Fibroblast of lung (primary cell): Measurements from ENCODE around the gene XIRP2. TPM values are rescaled to one million over a fixed set of nuclear protein-coding genes. Genes with fewer than 3 reads are reported as not detected.

ENCODE experiments used
- DNase-seq, 2 donors: peaks; one replicate each; pipeline versions ENCODE4 v3.0.0 to v3.0.0-alpha.2; 2010; ENCODE audit warnings: low read depth in 2 of 2
- H2AFZ ChIP-seq: 2 replicates; pipeline ENCODE4 v1.5.1; 2012; ENCODE audit warnings: low read length, control low read depth, inconsistent platforms
- H3K27ac ChIP-seq: 2 replicates; pipeline ENCODE4 v1.5.1; 2011; ENCODE audit warnings: low read length, control low read depth; ENCODE audit not compliant: insufficient read depth
- H3K27me3 ChIP-seq: 2 replicates; pipeline ENCODE4 v1.5.1; 2011; ENCODE audit warnings: mild to moderate bottlenecking, low read length; ENCODE audit not compliant: control insufficient read depth, insufficient read depth
- H3K36me3 ChIP-seq: 2 replicates; pipeline ENCODE4 v1.5.1; 2011; ENCODE audit warnings: low read length; ENCODE audit not compliant: control insufficient read depth, insufficient read depth
- H3K4me1 ChIP-seq: 2 replicates; pipeline ENCODE4 v1.5.1; 2011; ENCODE audit warnings: low read length; ENCODE audit not compliant: control insufficient read depth, insufficient read depth; ENCODE audit errors: extremely low read depth
- H3K4me2 ChIP-seq: 2 replicates; pipeline ENCODE4 v1.5.1; 2011; ENCODE audit warnings: low read length, control low read depth; ENCODE audit not compliant: insufficient read depth; ENCODE audit errors: extremely low read depth
- H3K4me3 ChIP-seq, 4 experiments: fragments of 200-600 bp in 1 of 4; sonication (generic) in 1 of 4; replicated peaks in 1 of 4; 2 replicates each; pipeline ENCODE4 v1.5.1; 2011 to 2016; ENCODE audit warnings: low read length in 4 of 4, low read depth in 3 of 4, mild to moderate bottlenecking in 3 of 4, control low read depth in 2 of 4, inconsistent platforms in 1 of 4, mixed read lengths in 1 of 4; ENCODE audit not compliant: insufficient read depth in 1 of 4; ENCODE audit errors: control extremely low read depth in 1 of 4
- H3K79me2 ChIP-seq: 2 replicates; pipeline ENCODE4 v1.5.1; 2012; ENCODE audit warnings: mild to moderate bottlenecking, low read length, inconsistent platforms; ENCODE audit not compliant: control insufficient read depth, insufficient read depth
- H3K9ac ChIP-seq: 2 replicates; pipeline ENCODE4 v1.5.1; 2011; ENCODE audit warnings: mild to moderate bottlenecking, low read length, control low read depth; ENCODE audit not compliant: insufficient read depth
- H3K9me3 ChIP-seq: 2 replicates; pipeline ENCODE4 v1.5.1; 2012; ENCODE audit warnings: low read depth, low read length; ENCODE audit not compliant: control insufficient read depth, insufficient read depth
- H4K20me1 ChIP-seq: 2 replicates; pipeline ENCODE4 v1.5.1; 2011; ENCODE audit warnings: low read length; ENCODE audit not compliant: control insufficient read depth, insufficient read depth; ENCODE audit errors: extremely low read depth
- EZH2 ChIP-seq: IDR thresholded peaks from 2 replicates; pipeline ENCODE4 v1.5.1; 2012; ENCODE audit warnings: low read length, control low read depth, mild to moderate bottlenecking; ENCODE audit errors: missing control alignments
- polyA plus RNA-seq, 2 donors: library from polyadenylated mRNA; depleted of rRNA in 1 of 2; stranded (reverse) in 1 of 2; unstranded in 1 of 2; fragments of >200 nt; gene quantifications; 2 replicates each; pipeline ENCODE4 v1.2.1, GENCODE V29; 2011 to 2012; ENCODE audit warnings: missing spikeins in 1 of 2
- total RNA-seq: library from RNA; depleted of rRNA; stranded (reverse); fragments of >200 nt; gene quantifications from 2 replicates; pipeline ENCODE4 v1.2.1, GENCODE V29; 2014
- TF ChIP-seq, protein P1 (sequence below), 2 donors: IDR thresholded peaks in 1 of 2; conservative IDR thresholded peaks in 1 of 2; 1 replicate in 1 of 2; 2 replicates in 1 of 2; pipeline ENCODE4 v1.5.1; 2011 to 2012; ENCODE audit warnings: low read length in 2 of 2, control low read depth in 1 of 2, inconsistent platforms in 1 of 2, low read depth in 1 of 2, mild to moderate bottlenecking in 1 of 2

XIRP2 gene
- total and polyA plus RNA-seq, 2 donors (not counting 1 experiment from before 2014, with no cell fraction given): 1.1 to 2.0 TPM

DNA sequence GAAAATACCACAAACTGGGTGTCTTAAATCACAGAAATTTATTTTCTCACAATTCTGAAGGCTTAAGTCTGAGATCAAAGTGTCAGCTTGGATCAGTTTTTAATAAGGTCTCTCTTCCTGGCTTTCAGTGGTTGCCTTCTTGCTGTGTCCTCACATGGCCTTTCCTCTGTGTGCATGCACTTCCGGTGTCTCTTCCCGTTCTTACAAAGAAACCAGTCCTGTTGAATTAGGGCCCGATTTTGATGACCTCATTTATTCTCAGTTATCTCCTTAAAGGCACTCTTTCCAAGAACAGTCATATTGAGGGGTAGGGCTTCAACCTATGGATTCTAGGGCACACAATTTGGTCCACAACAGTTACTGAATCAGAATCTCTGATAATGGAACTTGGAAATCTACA lies 5.4 kb upstream of the XIRP2 start:
- Histone ChIP-seq H3K9me3 (no peaks in the 10 kb centered on the region), H3K9ac (no peak overlapping the region), H4K20me1 (no peaks in the 10 kb centered on the region), H3K27me3 (no peaks in the 10 kb centered on the region), H3K79me2 (no peaks in the 10 kb centered on the region), H3K4me3 (no peak overlapping the region), H3K4me2 (no peak overlapping the region), H3K4me1 (no peaks in the 10 kb centered on the region), H3K27ac (no peak overlapping the region), H2AFZ (peak overlapping the region; percentile 29), H3K36me3 (no peaks in the 10 kb centered on the region)
- no peak for DNase-seq
- no peak for TF ChIP-seq EZH2
- TF ChIP-seq, protein P1, sequence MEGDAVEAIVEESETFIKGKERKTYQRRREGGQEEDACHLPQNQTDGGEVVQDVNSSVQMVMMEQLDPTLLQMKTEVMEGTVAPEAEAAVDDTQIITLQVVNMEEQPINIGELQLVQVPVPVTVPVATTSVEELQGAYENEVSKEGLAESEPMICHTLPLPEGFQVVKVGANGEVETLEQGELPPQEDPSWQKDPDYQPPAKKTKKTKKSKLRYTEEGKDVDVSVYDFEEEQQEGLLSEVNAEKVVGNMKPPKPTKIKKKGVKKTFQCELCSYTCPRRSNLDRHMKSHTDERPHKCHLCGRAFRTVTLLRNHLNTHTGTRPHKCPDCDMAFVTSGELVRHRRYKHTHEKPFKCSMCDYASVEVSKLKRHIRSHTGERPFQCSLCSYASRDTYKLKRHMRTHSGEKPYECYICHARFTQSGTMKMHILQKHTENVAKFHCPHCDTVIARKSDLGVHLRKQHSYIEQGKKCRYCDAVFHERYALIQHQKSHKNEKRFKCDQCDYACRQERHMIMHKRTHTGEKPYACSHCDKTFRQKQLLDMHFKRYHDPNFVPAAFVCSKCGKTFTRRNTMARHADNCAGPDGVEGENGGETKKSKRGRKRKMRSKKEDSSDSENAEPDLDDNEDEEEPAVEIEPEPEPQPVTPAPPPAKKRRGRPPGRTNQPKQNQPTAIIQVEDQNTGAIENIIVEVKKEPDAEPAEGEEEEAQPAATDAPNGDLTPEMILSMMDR (conservative IDR thresholded peaks at IDR 0.05 in 1 of 2, IDR thresholded peaks at IDR 0.05 in 1 of 2; ENCODE audit: low read depth in 1 of 2, low read length in 2 of 2): no peak

DNA sequence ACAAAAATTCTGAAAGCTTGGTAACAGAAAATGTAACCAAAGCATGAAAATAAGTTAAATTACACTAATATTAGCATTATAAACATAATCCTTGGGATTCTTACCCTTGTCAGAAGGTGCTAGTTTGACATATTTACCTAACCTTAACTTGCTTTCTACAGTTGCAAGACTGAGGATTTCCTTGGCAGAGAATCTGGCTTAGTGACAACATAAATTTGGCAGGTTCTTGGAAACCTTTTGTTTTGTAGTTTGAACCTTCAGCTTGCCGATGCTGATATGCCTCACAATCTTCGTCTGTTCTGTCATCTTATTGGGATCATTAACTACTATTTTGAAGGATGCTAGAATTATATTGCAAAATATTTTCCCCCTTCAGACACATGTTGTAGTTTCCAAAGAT lies 3.4 kb downstream of the XIRP2 start:
- TF ChIP-seq, protein P1 (conservative IDR thresholded peaks at IDR 0.05 in 1 of 2, IDR thresholded peaks at IDR 0.05 in 1 of 2; ENCODE audit: low read depth in 1 of 2, low read length in 2 of 2): no peak
- no peak for TF ChIP-seq EZH2
- no peaks in the 10 kb centered on the region for H3K27me3 ChIP-seq
- H3K4me3 ChIP-seq: no peak overlapping the region
- H3K9me3 ChIP-seq: no peaks in the 10 kb centered on the region
- H2AFZ ChIP-seq: no peak overlapping the region
- no peak overlapping the region for H3K27ac ChIP-seq
- H3K79me2 ChIP-seq: no peaks in the 10 kb centered on the region
- H3K4me2 ChIP-seq: no peak overlapping the region
- no peaks in the 10 kb centered on the region for H3K4me1 ChIP-seq
- no peaks in the 10 kb centered on the region for H4K20me1 ChIP-seq
- peak in 1 of 2 donors; percentile 4 for DNase-seq
- no peak overlapping the region for H3K9ac ChIP-seq
- no peaks in the 10 kb centered on the region for H3K36me3 ChIP-seq

DNA sequence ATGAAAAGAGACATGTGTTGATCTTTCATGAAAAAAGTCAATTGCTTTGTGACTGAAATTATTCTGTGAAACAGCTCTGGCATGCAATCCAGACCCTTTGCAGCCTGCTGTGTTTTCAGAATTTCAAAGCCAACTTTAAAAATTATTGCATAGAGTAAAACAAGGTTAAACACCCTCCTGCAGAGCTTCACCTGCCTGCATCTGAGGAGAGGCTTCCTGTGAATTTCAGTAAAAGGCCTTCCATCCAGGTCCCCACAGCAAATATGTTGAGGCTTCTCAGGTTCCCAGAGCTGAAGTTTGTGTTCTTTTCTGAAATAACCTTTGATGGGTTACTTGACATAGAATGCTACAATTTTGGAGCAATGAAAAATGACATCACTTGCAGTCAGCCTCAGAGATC lies 4.1 kb downstream of the XIRP2 start:
- H3K9ac ChIP-seq: no peak overlapping the region
- H3K4me1 ChIP-seq: no peaks in the 10 kb centered on the region
- H3K9me3 ChIP-seq: no peaks in the 10 kb centered on the region
- H3K4me3 ChIP-seq: no peak overlapping the region
- no peak overlapping the region for H3K4me2 ChIP-seq
- no peaks in the 10 kb centered on the region for H3K36me3 ChIP-seq
- no peak overlapping the region for H3K27ac ChIP-seq
- no peak for DNase-seq
- H2AFZ ChIP-seq: no peak overlapping the region
- H3K27me3 ChIP-seq: no peaks in the 10 kb centered on the region
- H3K79me2 ChIP-seq: no peaks in the 10 kb centered on the region
- H4K20me1 ChIP-seq: no peaks in the 10 kb centered on the region
- TF ChIP-seq, protein P1 (conservative IDR thresholded peaks at IDR 0.05 in 1 of 2, IDR thresholded peaks at IDR 0.05 in 1 of 2; ENCODE audit: low read depth in 1 of 2, low read length in 2 of 2): no peak
- TF ChIP-seq EZH2: no peak
